ENCODE measurements around the gene PODXL.
A peak's percentile ranks its signal among the peaks of the same experiment; 100 is the strongest.
"Not testable (repeated sequence)": the region's sequence is repeated elsewhere in the genome, so short reads cannot be mapped to it uniquely, and the experiment has no call there.

PODXL gene

GRCh38 chr7:131538071-131538812 lies 18.2 kb downstream of the PODXL start:
- DNase-seq (ENCODE audit: low read depth, low spot score), result no peak

DNA sequence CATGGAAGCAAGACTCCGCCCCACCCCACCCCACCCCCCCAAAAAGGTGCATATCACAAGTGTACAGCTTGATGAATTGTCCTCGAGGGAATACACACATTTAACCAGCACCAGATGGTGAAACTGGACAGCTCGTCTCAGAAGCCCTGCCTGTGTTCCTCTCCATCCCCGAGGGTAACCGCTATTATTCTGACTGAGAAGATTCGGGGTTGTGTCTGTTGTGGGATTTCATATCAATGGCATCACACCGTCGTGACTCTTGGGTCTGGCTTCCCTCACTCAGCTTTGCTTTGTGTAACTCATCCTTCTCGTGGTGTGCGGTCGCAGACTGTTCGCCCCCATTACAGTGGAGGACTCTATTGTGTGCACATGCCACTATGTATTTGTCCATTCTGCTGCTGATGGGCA lies 18.9 kb downstream of the PODXL start:
- DNase-seq (ENCODE audit: low read depth, low spot score), result no peak

DNA sequence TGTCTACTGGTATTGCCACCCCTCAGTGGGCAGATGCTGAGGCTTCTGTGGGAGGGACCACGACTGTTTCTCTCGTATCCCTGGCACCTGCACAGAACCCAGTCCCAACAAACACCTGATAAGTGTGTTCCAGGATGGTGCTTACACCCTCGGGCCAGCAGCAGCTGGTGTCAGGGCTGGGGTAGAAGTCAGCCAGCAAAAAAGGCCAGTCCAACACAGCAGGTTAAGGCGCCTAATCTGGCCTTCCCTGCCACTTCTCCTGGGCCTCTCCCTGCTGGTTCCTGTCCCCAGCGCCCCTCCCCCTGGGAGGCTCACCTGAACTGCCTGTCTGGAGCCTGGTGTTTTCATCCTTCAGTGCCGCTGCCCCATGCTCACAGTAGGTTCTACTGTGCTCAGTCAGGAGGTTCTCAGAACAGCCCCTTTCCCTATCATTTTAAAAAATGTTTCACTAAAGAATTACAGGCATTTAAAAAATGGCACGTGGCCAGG lies 20.0 kb downstream of the PODXL start:
- DNase-seq (ENCODE audit: low read depth, low spot score), result no peak

DNA sequence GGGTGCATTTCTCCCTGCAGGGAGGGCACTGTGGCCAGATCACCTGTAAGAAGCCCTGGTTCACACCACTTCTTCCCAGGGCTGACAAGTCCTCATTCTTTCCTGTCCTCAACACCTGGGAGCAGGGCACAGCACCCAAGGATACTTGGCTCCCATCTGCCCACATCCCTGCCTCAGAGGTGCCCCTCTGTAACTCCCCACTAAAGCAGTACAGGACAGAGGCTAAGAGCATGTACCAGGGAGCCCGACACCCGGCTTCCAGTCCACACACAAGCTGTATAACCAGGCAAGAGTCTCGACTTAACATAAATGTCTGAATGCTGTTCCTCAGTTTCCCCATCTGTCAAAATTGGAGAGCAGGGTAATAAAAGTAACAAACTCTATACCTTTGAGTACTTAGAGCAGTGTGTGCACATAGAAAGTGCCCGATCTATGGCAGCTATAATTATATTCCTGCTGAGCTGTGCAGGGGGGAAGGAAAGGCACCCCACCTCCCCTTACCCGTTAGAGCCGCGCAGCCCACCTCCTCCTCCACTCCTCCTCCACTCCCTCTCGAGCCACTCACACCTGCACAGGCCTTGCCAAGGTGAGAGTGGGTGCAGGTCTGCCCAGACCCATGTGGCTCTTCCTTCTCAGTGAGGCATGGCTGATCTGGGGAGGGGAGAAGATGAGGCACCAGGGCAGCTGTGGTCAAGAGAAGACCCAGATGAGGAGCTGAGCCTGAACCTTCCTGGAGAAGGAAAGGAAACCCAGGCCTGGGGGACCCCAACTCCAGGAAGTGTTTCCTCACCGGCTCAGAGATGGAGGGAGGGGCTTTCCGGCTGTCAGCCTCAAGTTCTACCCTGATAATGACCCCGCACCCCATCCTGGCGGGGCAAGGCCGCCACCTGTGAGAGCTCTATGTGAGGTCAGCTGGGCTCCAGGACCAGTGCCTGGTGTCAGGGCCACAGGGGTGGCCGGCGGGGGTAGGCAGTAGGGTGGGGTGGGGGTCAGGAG lies 22.6 kb downstream of the PODXL start:
- no peak for DNase-seq (ENCODE audit: low read depth, low spot score)

DNA sequence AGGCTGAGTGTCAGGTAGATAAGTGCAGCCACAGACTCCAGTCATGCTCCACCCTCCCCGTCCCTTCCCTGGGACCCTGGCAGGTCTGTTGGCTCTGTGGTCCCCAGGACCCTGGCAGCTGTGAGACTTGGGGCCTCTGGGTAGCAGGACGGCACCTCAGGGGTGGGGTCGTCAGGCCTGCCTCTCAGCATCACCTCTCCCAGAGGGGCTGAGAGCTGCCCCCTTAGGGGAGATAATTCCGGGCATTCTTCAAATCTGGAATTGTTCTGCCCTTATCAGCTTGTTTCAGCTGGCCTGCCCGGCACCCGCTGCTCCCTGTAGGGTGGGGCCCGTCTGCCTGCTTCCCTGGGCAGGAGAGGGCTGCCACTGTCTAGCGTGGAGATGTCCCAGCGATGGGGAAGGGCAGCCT lies 23.3 kb downstream of the PODXL start:
- DNase-seq (ENCODE audit: low read depth, low spot score), result no peak

- no peak for DNase-seq (ENCODE audit: low read depth, low spot score)
Observed at GRCh38 chr7:131532570-131533091, 23.8 kb downstream of the PODXL start.

GRCh38 chr7:131530137-131530536 lies 26.3 kb downstream of the PODXL start:
- DNase-seq (ENCODE audit: low read depth, low spot score), result no peak

- DNase-seq (ENCODE audit: low read depth, low spot score), result peak; percentile 59
Observed at GRCh38 chr7:131529617-131530016, 26.8 kb downstream of the PODXL start.

DNA sequence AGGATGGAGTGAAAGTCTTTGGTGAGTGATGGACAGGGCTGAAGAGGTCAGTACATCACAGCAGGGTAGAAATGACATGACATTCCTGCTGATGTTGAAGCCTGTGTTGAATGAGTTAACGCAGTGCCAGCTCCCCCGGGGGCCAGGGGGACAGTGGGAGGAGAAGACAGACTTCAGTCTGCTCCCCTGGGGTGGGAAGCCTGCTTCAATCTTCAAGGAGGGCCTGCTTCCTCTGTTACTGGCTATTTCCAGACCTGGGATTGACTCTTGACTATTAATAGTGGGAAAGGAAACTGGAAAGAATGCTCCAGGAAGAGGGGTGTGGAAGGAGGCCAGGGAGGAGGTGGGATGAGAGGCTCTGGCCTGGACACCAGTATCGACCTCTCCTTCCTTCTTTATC lies 27.2 kb downstream of the PODXL start:
- no peak for DNase-seq (ENCODE audit: low read depth, low spot score)

DNA sequence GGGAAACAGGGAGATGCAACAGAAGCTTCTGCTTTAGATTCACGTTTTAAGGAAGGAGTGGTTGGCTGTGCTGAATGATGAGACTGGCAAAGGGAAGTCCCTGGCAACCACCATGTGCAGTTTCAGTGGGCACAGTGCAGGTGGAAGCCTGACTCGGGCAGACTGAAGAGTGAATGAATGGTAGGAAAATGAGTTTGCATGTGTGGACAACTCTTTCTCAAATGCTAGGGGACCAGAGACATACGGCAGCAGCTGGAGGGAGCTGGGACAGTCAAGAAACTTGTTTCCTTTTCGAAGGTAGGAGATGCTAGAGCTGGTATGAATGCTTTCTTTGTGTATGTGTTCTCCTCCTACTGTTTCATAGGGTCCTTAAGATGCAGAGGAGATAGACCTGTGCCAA lies 29.0 kb downstream of the PODXL start:
- no peak for DNase-seq (ENCODE audit: low read depth, low spot score)

- no peak for DNase-seq (ENCODE audit: low read depth, low spot score)
Observed at GRCh38 chr7:131525820-131526219, 30.6 kb downstream of the PODXL start.

- no peak for DNase-seq (ENCODE audit: low read depth, low spot score)
Observed at GRCh38 chr7:131524703-131525102, 31.7 kb downstream of the PODXL start.

GRCh38 chr7:131524115-131524514 lies 32.3 kb downstream of the PODXL start:
- no peak for DNase-seq (ENCODE audit: low read depth, low spot score)

DNA sequence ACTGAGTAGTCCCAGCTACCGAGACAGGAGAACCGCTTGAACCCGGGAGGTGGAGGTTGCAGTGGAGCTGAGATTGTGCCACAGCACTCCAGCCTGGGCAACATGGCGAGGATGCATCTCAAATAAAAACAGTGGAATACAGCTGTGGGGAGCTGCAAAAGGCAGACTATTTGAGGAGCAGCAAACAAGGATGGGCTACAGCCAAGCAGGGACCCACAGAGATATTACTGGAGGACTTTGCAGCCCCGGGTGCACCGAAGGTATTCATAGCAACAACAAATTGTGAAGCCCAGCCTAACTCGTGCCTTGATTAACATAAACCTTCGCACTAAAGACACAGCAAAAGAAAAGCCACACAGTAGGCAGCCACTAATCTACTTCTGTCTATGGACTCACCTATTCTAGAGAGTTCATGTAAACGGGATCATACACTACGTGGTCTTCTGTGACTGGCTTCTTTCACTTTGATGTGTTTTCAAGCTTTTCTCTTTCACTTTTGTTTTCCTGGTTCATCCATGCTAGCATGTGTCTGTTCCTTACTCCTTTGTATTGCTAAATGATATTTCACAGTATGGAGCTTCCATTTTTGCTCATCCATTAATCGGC lies 34.0 kb downstream of the PODXL start:
- DNase-seq (ENCODE audit: low read depth, low spot score), result no peak

GRCh38 chr7:131521651-131522163 lies 34.7 kb downstream of the PODXL start:
- peak; percentile 95 for DNase-seq (ENCODE audit: low read depth, low spot score)

GRCh38 chr7:131518626-131519025 lies 37.8 kb downstream of the PODXL start:
- DNase-seq (ENCODE audit: low read depth, low spot score), result no peak

DNA sequence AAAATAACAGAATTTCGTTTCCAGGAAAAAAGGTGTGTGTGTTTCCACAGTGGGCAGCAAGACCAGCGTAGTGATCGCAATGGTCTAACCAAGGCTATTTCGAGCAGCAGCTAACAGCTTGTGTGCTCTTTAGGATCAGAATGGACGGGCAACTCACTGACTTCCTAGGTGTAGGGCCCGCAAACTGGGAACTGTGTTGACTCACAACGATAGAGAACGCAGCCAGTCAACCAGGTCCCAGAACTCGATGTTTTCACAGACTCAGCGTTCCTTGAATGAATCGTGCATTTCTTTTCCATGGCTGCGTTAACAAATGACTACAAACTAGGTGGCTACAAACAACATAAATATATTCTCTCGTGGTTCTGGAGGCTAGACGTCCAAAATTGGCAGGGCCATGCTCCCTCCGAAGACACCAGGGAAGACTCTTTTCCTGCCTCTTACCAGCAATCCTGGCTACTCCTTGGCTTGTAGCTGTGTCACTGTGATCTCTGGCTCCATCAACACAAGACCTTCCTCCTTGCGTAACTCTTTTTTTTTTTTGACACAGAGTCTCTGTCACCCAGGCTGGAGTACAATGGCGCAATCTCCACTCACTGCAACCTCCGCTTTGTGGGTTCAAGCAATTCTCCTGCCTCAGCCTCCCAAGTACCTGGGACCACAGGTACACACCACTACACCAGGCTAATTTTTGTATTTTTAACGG lies 39.1 kb downstream of the PODXL start:
- DNase-seq (ENCODE audit: low read depth, low spot score), result no peak

DNA sequence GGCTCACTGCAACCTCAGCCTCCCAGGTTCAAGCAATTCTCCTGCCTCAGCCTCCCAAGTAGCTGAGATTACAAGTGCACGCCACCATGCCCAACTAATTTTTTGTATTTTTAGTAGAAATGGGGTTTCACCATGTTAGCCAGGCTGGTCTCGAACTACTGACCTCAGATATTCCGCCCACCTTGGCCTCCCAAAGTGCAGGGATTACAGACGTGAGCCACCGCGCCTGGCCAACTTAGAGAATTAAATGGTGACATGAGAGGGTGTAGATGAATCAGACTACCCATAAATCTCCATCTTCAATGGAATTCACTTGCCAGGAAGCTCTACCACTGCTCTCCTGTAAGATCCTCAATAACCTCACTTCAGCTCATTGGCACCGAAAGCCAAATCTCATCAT lies 41.0 kb downstream of the PODXL start:
- DNase-seq (ENCODE audit: low read depth, low spot score), result not testable (repeated sequence)

GRCh38 chr7:131513245-131514061 lies 43.0 kb downstream of the PODXL start:
- DNase-seq (ENCODE audit: low read depth, low spot score), result peak; percentile 96

All from ELF-1 (cell line).